ENCODE results near the gene EEF1A2.

- TF ChIP-seq CTCF (IDR thresholded peaks at IDR 0.05; ENCODE audit: low read length) = no peak
- TF ChIP-seq EZH2 (IDR thresholded peaks at IDR 0.05; ENCODE audit: borderline replicate concordance, low read length) = no peak
Observed at GRCh38 chr20:63547725-63548480, 49.0 kb upstream of the EEF1A2 start, which contains the start of gene SRMS.

Measured in OCI-LY1 (cell line).